IPS-15b (cell line): Measurements from ENCODE around the gene CNN2.
"Not testable (repeated sequence)": the region's sequence is repeated elsewhere in the genome, so short reads cannot be mapped to it uniquely, and the experiment has no call there.

Experiments
- H3K27me3 ChIP-seq: one replicate; pipeline ENCODE4 v1.6.1; 2013; ENCODE audit warnings: low read length; ENCODE audit not compliant: control insufficient read depth, insufficient read depth
- H3K36me3 ChIP-seq: one replicate; pipeline ENCODE4 v1.6.1; 2013; ENCODE audit warnings: low read length; ENCODE audit not compliant: control insufficient read depth, insufficient read depth
- H3K4me1 ChIP-seq: one replicate; pipeline ENCODE4 v1.6.1; 2013; ENCODE audit warnings: mild to moderate bottlenecking, low read length; ENCODE audit not compliant: control insufficient read depth, insufficient read depth
- H3K4me3 ChIP-seq: one replicate; pipeline ENCODE4 v1.5.1; 2013; ENCODE audit warnings: low read depth, low read length
- H3K9ac ChIP-seq: one replicate; pipeline ENCODE4 v1.6.1; 2013; ENCODE audit warnings: low read depth, mild to moderate bottlenecking, low read length
- H3K9me3 ChIP-seq: one replicate; pipeline ENCODE4 v1.6.1; 2013; ENCODE audit warnings: mild to moderate bottlenecking, low read length; ENCODE audit not compliant: control insufficient read depth, insufficient read depth

The CNN2 gene

DNA sequence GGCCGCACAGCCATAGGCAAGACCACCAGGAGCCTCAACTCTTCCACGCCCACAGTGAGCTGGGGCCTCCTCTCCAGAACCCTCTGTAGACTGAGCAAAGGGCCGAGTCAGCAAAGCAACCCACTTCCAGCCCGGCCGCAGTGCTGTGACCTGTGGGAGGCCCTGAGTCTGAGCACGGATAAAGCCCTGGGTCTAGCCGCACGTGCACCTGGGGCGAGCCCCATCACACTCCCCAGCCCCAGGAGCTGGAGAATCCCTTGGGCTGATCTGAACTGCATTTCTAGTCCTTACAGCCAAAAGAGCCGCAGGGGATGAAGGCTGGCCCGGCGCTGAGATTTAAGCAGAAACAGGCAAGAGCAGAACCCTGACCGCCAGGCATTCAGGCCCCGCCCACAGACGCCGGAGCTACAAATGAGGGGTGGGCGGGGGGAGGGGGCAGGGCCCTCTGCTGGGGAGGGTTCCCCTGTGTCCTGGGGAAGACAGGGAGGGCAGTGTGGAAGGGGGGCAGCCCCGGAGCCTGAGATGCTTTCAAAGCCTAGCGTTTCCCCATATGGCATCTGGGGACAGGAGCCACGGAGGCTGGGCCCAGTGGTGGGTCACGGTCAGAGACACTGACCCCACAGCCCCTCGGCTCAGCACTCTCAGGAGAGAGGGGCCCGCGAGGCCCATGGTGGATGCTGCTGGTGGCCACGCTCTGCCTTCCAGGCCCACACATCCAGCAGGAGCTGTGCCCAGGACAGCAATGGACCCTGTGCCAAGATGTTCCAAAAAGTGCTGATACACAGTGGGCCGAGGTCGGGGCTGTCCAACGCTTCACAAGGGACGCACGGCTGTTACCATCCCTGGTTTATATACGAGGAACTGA lies 10.4 kb upstream of the CNN2 start:
- peaks cover 35% of the 10 kb centered on the region for H3K36me3 ChIP-seq
- no peaks in the 10 kb centered on the region for H3K9me3 ChIP-seq
- H3K4me1 ChIP-seq: peaks cover 5% of the 10 kb centered on the region
- H3K4me3 ChIP-seq: peak overlapping the region; percentile 13
- H3K9ac ChIP-seq: peak overlapping the region; percentile 76
- no peaks in the 10 kb centered on the region for H3K27me3 ChIP-seq

DNA sequence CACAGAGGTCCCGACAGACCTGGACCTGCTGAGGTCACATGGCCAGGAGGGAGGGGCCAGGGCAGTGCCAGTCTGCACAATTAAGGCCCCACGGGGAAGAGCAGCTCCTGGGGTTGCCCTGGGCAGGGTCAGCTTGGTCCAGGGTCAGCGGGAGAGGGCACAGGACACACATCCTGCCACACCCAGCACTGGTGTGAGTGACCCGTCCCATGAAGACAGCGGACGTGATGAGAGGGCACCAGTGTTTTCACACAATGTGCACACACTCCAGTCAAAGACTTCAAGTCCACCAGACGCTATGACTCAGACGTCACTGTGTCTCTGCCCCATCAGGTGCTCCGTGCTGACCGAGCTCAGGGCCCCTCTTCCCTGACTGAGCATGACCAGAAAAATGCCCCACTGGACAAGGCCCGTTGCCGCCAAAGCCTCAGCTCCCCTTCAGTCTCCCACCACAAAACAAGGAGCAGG lies 9.7 kb upstream of the CNN2 start:
- Histone ChIP-seq H3K4me1 (peaks cover 5% of the 10 kb centered on the region), H3K36me3 (peaks cover 32% of the 10 kb centered on the region), H3K27me3 (no peaks in the 10 kb centered on the region), H3K9ac (peak overlapping the region; percentile 76), H3K4me3 (no peak overlapping the region), H3K9me3 (no peaks in the 10 kb centered on the region)

DNA sequence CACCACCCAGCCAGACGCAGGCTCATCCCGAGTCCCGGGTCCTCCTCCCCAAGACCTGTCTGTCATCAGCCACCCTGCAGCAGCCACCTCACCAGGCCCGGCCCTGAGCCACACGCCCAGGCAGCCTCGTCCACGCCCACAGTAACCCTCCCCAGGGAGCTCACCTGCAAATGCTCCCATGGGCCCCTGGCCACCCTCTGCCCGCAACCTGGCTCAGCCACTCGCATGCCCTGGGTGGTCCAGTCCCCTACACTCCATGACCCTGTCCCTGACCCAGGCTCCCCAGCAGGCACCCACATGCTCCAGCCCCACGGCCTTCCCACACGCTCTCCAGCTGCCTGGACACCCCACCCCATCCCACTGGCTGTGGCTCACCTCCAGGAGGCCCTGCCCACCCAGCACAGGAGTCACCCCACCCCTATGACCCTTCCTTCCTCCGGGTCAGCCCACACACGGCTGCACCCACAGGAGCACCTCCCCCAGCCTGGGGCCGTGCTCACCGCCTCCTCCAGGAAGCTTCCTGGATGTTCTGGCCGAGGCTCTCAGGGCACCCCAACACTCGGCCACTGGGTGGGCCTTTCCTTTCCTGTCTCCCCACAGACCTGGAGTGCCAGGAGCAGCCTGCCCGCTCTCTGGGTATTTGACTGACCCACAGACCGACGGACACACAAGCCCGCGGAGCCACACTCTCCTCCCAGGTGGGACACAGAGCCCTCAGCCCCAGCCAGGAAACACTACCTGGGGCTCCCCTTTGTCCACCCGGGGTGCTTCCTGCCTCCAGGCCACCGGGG lies 9.1 kb upstream of the CNN2 start:
- Histone ChIP-seq H3K36me3 (peaks cover 27% of the 10 kb centered on the region), H3K4me3 (no peak overlapping the region), H3K27me3 (no peaks in the 10 kb centered on the region), H3K4me1 (peaks cover 5% of the 10 kb centered on the region), H3K9ac (peak overlapping the region; percentile 76), H3K9me3 (no peaks in the 10 kb centered on the region)

DNA sequence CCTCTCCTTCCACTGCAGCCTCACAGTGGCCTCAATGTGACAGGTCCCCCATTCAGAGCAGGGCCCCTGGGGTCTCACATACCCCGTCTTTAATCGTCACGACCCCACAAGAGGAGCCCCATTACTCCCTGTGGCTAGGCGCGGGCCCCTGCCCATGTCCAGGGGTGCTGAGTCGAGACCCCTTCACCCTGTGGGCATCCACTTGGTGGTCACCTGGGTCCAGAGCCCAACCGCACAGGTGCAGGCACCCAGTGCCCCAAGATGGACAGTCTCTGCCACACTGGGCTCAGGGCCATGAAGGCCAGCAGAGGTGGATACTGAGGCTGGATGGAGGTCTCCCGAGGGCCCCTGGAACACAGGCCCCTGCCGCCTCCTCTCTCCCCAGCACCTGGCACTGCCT lies 8.5 kb upstream of the CNN2 start:
- Histone ChIP-seq H3K9ac (peak overlapping the region; percentile 54), H3K36me3 (peaks cover 23% of the 10 kb centered on the region)

DNA sequence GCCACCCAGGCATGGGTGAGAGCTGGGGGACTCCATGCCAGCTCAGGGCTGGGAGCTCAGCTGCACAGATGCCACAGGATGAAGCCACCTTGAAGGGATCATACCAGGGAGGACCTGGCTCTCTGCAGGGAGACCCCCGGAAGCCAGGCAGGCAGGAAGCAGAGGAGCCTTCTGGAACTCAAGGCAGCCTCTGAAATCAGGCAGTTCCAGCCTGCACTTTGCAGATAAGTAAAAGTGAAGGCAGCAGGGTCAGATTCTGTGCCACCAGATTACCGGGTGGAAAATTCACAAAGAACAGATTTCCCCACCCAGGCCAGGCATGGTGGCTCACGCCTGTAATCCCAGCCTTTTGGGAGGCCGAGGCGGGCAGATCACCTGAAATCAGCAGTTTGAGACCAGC lies 8.0 kb upstream of the CNN2 start:
- H3K36me3 ChIP-seq: peaks cover 19% of the 10 kb centered on the region

More for the DNA sequence above, 8.5 kb upstream of the CNN2 start:
- no peaks in the 10 kb centered on the region for H3K9me3 ChIP-seq
- no peaks in the 10 kb centered on the region for H3K27me3 ChIP-seq
- peaks cover 5% of the 10 kb centered on the region for H3K4me1 ChIP-seq
- H3K4me3 ChIP-seq: no peak overlapping the region

DNA sequence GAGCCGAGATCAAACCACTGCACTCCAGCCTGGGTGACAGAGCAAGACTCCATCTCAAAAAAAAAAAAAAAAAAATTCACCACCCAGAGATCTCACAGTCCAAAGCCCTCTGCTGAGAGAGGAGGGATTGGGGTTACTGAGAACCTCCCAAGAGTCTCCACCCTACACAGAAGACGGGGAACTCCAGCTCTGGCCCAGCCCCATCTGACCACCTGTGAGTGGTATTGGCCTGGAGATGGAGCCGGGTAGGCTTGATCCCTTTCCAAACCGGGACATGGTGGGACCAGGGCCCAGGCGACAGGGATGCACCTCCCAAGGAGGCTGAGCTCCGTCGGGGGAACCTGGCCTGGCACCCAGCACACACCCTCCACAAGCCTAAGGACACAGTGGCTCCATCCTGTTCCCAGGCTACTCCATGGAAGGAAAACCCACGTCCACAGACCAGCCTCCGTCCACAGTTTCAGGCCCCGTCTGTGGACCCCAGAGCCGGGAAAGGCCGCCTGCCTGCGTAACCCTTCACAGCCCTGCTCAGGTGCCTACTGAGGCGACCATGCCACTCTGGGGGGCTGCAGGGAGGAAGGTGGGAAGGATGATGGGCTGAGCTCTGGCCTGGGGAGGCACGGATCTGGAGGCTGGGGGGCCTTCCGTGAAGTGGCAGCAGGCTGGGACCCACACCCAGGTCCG lies 7.3 kb upstream of the CNN2 start:
- H3K9ac ChIP-seq: peak overlapping the region; percentile 92
- peaks cover 12% of the 10 kb centered on the region for H3K36me3 ChIP-seq
- no peak overlapping the region for H3K4me3 ChIP-seq
- peaks cover 5% of the 10 kb centered on the region for H3K4me1 ChIP-seq
- no peaks in the 10 kb centered on the region for H3K9me3 ChIP-seq
- H3K27me3 ChIP-seq: no peaks in the 10 kb centered on the region

More for the DNA sequence above, 8.0 kb upstream of the CNN2 start:
- Histone ChIP-seq H3K4me3 (no peak overlapping the region), H3K9ac (peak overlapping the region; percentile 14), H3K4me1 (peaks cover 5% of the 10 kb centered on the region), H3K9me3 (no peaks in the 10 kb centered on the region), H3K27me3 (no peaks in the 10 kb centered on the region)

DNA sequence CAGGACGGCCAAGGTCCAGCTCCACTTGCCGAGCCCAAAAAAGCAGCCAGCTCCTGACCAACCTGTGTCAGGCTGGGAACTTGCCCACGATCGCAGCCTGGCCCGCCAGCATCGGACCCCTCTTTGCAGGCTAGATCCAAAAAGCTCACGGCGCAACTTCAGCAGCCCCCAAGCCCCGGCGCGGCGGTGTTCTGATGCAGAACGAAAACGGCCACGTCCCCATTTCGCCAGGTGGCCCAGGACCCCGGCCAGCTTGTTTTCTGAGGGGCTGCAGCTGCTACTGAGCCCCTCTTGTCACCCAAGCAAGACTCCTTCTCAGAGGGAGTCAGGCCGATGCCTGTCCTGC lies 6.8 kb upstream of the CNN2 start:
- peaks cover 5% of the 10 kb centered on the region for H3K4me1 ChIP-seq
- peak overlapping the region; percentile 91 for H3K4me3 ChIP-seq
- peak overlapping the region; percentile 92 for H3K9ac ChIP-seq
- peaks cover 8% of the 10 kb centered on the region for H3K36me3 ChIP-seq
- no peaks in the 10 kb centered on the region for H3K9me3 ChIP-seq
- H3K27me3 ChIP-seq: no peaks in the 10 kb centered on the region

DNA sequence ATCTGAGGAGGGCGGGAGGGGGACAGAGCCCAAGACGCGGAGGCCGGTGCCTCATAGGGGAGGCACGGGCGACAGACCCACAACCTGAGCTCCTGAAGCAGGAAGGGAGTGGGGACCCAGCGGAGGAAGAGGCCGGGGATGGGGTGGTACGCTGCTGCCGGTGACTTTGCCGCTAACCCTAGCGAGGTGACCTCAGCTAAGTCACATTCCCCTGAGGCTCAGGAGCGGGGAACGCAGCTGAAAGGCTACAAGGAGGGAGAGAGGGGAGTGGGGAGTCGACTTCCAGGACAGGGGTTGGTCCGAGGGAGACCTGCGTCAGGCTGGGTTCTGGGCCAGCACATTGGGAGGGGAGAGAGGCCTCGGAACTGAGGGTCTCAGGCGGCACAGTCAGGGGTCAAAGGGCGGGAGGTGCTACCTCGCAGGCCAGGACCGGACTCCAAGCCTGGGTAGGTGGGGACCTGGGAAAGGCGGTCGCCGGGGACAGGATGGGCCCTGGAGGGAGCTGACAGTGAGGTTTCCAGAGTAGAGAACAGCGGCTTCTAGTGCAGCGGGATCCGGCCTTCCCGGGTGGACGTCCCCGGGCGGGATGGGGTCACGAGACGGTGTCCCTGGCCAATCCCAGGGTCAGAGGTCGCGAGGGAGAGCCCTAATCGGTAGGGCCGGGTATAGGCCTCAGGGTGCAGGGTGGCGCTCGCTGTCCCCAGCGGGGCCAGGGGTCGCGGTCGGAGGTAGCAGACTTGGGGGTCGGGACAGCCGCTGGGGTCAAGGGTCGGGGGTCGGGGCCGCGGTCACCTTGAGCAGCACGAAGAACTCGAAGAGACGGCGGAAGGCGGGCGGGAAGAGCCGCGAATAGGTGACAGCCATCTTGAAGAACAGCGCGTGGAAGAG lies 6.2 kb upstream of the CNN2 start:
- Histone ChIP-seq H3K36me3 (peaks cover 8% of the 10 kb centered on the region), H3K9me3 (no peaks in the 10 kb centered on the region), H3K9ac (peak overlapping the region; percentile 92), H3K4me3 (peak overlapping the region; percentile 91), H3K4me1 (peaks cover 5% of the 10 kb centered on the region), H3K27me3 (no peaks in the 10 kb centered on the region)

DNA sequence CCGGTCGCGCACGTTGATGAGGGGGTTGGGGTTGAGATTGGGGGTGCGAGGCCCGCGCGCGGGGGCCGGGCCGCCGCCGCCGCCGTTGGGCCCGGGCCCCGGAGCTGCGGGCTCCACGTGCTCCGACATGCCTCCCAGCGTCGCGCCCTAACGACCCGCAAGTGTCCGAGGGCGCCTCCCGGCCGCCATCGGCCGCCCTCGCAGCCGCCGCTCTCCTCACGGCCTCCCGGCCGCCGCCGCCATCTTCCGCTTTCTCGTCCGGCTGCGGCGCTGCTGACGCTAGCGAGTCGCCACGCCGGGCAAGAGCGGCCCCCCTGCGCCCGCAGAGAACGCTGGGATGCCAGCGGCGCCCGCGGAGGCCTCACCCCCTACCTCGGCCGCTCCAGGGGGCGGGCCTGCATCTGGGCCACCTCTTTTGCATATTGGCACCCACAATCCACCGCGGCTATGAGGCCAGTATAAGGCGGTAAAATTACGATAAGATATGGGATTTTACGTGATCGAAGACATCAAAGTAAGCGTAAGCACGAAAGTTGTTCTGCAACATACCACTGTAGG lies 5.5 kb upstream of the CNN2 start, which contains the start of gene TMEM259:
TSS of gene TMEM259 (minus strand) at position 256 of the 558 bp plus-strand sequence. CDS start at position 129, 127 bp downstream.
- no peaks in the 10 kb centered on the region for H3K27me3 ChIP-seq
- H3K4me3 ChIP-seq: peak within 1 kb of the TSS; percentile 91
- peaks cover 7% of the 10 kb centered on the region for H3K36me3 ChIP-seq
- H3K4me1 ChIP-seq: peaks cover 5% of the 10 kb centered on the region
- H3K9me3 ChIP-seq: no peaks in the 10 kb centered on the region
- peak within 1 kb of the TSS; percentile 92 for H3K9ac ChIP-seq

DNA sequence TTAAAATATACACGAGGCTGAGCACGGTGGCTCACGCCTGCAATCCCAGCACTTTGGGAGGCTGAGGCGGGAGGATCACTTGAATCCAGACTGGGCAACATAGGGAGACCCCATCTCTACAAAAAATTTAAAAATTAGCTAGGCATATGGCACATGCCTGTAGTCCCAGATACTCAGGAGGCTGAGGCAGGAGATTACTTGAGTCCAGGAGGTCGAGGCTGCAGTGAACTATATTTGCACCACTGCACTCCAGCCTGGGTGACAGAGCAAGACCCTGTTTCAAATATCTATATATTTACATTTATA lies 2.6 kb upstream of the CNN2 start:
- H3K36me3 ChIP-seq, H3K4me1 ChIP-seq, H3K9me3 ChIP-seq, H3K4me3 ChIP-seq, H3K9ac ChIP-seq, H3K27me3 ChIP-seq: not testable (repeated sequence)

DNA sequence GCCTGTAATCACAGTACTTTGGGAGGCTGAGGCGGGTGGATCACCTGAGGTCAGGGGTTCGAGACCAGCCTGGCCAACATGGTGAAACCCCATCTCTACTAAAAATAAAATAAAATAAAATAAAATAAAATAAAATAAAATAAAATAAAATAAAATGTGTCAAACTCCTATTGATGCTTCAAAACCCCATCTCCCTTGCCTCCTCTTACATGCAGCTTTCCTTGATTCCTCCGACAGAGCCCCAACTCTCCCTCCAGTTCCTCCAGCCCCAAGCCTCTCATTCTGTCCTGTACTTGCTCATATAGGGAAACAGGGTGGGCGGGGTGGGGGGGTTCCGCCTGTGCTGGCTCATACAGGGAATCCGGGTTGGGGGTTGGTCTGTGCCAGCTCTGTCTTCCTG lies 1.3 kb upstream of the CNN2 start:
- H3K4me1 ChIP-seq, H3K4me3 ChIP-seq, H3K36me3 ChIP-seq, H3K27me3 ChIP-seq, H3K9ac ChIP-seq, H3K9me3 ChIP-seq: not testable (repeated sequence)
